ENCODE data around the gene DDX1. TPM values are rescaled to one million over a fixed set of nuclear protein-coding genes. Genes with fewer than 3 reads are reported as not detected.

The DDX1 gene
- total and polyA plus RNA-seq, 10 of the 15 experiments (the other 5 are each of a cell fraction or from before 2014, with no cell fraction given) = 53.2 to 134 (median 85.6) TPM

GRCh38 chr2:15571729-15572128, 19.9 kb upstream of the DDX1 start:
- Histone ChIP-seq H3K79me2 (ENCODE audit: control insufficient read depth, insufficient read depth, low read length) (no peaks in the 10 kb centered on the region), H3K4me3 (no peak overlapping the region), H3K36me3 (ENCODE audit: control insufficient read depth in 2 of 2, insufficient read depth in 2 of 2, low read length in 1 of 2) (no peaks in the 10 kb centered on the region), H2AFZ (ENCODE audit: control insufficient read depth, low read depth, low read length) (no peak overlapping the region), H3K4me2 (ENCODE audit: control insufficient read depth, insufficient read depth) (no peak overlapping the region), H3K4me1 (ENCODE audit: control insufficient read depth, insufficient read depth, low read length) (0 out of 2 replicates have a peak, but pooled peaks cover 3% of the 10 kb centered on the region), H3K27ac (ENCODE audit: control insufficient read depth, insufficient read depth) (no peak overlapping the region), H4K20me1 (ENCODE audit: control insufficient read depth, insufficient read depth) (no peaks in the 10 kb centered on the region), H3K27me3 (replicated peaks in 1 of 2; ENCODE audit: control insufficient read depth in 2 of 2, insufficient read depth in 2 of 2, low read length in 1 of 2) (no peaks in the 10 kb centered on the region), H3K9me3 (replicated peaks; ENCODE audit: control insufficient read depth, insufficient read depth, low read length) (no peaks in the 10 kb centered on the region), H3K9ac (ENCODE audit: control insufficient read depth, insufficient read depth, low read length) (no peak overlapping the region)
- ChIA-PET POLR2A (no interaction called here), SMC1A (ENCODE audit: uncharacterized antibody, unreplicated experiment) (interaction anchor here (1.0 to 1.2 kb wide), 2 partner anchors 12 kb away, joined by 3 read pairs; no protein-coding TSS in a partner anchor), CTCF (interaction anchor here (0.9 kb wide), 1 partner anchor 10 kb away, joined by 3 read pairs; no protein-coding TSS in a partner anchor), RAD21 (ENCODE audit: unreplicated experiment) (no interaction called here)
- in situ Hi-C loops (cut with MboI) = no loop called here
- ATAC-seq (no peak), FAIRE-seq (no peak), DNase-seq (ENCODE audit: low read depth, low spot score) (no peak)
- intact Hi-C loops (cut with micrococcal nuclease; ENCODE audit: unreplicated experiment) = loop anchor here (10.0 kb wide), 1 partner anchor 417 kb away; no protein-coding TSS in a partner anchor
- WGBS (ENCODE audit: insufficient coverage, insufficient replicate concordance, low lambda C conversion rate, missing lambda C conversion rate) = 55% methylated on average over 3 of the region's 3 CpGs
- BruUV-seq (replicated peaks) = no TSS peak
- TF ChIP-seq CHD4 (IDR thresholded peaks at IDR 0.05) (no peak), CBX5 (IDR thresholded peaks at IDR 0.05; ENCODE audit: low read depth) (no peak), PRDM15 (CRISPR knock-in tag; IDR thresholded peaks at IDR 0.05) (no peak), ATF2 (IDR thresholded peaks at IDR 0.05; ENCODE audit: low read length) (no peak), RB1 (IDR thresholded peaks at IDR 0.05; ENCODE audit: borderline replicate concordance) (no peak), RELB (IDR thresholded peaks at IDR 0.05; ENCODE audit: low read depth) (no peak), ATF7 (IDR thresholded peaks at IDR 0.05; ENCODE audit: low read depth) (no peak), BCLAF1 (IDR thresholded peaks at IDR 0.05) (no peak), E2F8 (IDR thresholded peaks at IDR 0.05; ENCODE audit: low read depth, partially characterized antibody) (no peak), EED (IDR thresholded peaks at IDR 0.05; ENCODE audit: low read depth) (no peak), SIN3A (IDR thresholded peaks at IDR 0.05; ENCODE audit: low read depth, low read length) (no peak)
